SK-MEL-5 (cell line): Measurements from ENCODE around the gene SYNE3. TPM values are rescaled to one million over a fixed set of nuclear protein-coding genes. Genes with fewer than 3 reads are reported as not detected.

ENCODE experiments used
- DNase-seq: peaks from one replicate; pipeline ENCODE4 v3.0.0-alpha.2; 2016; ENCODE audit warnings: low read depth, low spot score
- in situ Hi-C: cut with HindIII; loops from 2 replicates; pipeline ENCODE4 v1.10.0; 2016; ENCODE audit warnings: low sequenced_read_pairs, high pct_unique_total_duplicates, low pct_unique_long_range_greater_than_20kb
- total RNA-seq: library from RNA; depleted of rRNA; stranded (reverse); fragments of >200 nt; shearing (Covaris generic); gene quantifications from 2 replicates; pipeline ENCODE4 v1.2.3, GENCODE V29; 2014

The SYNE3 gene
- total RNA-seq, 1 experiment from 2014 or later: 1.6 TPM

DNA sequence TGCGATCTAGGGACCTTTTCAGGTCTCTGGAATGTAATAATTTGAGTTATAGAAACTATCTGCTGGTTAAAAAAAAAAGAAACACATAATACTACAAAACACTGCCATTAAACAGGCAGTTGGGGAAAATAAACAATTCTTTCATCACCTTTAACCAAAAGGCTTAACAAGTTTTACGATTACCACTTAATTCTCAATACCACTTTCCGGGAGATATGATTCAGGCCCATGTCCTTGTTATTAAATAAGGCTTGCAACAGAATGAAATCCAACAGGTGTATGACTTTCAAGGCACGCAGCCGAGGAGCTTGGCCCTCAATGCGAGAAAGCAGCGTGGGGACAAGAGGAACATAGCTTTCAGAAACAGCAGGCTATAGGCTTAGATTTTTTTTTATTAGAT, 12.8 kb upstream of the SYNE3 start:
- in situ Hi-C loops: no loop called here

DNA sequence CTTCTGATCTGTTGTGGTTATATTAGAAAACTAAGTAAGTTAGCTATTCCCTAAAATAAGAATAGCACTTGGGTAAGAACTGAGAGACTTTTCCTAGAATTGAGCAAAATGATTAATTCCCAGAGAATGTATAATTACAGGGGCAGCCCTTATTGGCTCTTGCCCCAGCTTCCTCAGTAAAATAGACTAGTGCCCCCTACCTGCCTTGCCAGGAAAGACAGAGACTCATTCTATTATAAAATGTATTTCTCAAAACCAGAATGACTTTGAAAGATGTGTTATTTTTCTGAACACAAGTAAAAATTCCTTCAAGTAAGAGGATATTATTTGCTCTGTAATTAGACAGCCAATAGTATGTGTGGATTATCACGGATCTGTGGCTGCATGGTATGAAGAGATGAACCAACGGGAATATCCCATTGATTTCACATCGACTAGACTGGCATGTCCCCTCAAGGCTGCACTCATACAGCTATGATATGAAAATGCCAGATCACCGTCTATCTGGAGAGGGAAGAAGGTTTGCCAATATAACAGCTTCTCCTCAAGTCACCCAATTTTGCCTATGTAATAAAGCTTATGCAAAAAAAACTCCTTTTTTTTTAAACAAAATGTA, 11.0 kb upstream of the SYNE3 start:
- in situ Hi-C loops: no loop called here

More for the DNA sequence above, 12.8 kb upstream of the SYNE3 start:
- DNase-seq: no peak

DNA sequence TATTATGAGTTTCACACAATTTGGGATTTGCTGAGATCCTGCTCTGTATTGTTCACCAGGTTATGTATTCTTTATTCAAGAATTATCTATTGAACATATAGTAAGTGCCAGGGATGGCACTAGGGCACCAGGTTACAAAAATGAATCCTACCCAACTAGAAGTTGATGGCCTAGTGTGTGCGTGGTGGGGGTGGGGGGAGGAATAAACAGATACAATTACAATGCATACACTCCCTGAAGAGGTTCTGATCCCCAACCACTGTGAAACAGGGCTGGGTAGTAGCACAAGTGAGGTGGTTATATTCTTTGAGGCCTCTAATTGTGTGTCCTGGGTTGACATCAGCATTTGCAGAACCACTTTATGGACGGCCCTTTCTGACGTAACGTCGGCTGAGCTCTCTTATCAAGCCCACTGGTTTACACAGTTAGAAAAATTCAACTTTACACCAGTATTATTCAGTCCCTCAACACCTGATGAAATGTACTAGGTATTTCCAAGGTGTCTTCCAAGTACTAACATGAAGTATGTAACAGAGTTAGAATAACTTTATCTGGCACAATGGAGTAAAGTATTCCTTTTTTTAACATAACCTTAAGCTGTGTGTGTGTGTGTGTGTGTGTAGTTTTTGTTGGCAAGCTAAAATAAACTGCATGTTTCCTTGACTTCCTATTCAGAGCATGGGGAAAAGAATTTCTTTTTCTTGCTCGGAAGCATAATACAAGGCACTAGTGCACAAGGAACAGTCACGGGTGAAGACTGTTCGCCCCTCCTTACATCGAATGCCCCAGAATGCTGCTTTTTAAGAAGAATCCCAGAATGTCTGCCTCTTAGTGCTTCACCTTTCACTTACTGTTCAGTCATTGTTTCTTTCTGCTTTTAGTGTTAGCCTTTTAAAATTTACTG, 10.3 kb upstream of the SYNE3 start:
- in situ Hi-C loops: no loop called here
- DNase-seq: no peak

More for the DNA sequence above, 11.0 kb upstream of the SYNE3 start:
- DNase-seq: peak; percentile 66

DNA sequence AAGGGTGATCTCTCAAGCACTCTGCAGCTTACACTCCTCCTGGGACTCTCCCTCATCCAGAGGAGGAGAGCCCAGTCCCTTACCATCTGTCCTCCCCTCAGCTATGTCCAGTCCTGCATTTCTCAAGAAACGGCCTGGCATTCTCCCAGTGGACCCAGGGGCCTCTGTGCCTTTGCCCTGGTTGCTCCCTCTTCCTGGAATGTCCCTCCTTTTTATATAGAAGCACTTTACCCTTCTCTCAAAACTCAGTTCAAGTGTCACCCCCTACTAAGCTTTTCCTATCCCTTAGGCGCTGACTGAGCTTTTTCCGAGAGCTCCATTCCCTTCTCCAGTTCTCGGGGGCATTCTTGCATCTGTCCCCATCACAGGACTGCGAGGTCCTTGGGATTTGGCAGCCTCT, 9.5 kb upstream of the SYNE3 start:
- no peak for DNase-seq
- in situ Hi-C loops: no loop called here

GRCh38 chr14:95524706-95525512, 8.5 kb upstream of the SYNE3 start:
- in situ Hi-C loops: no loop called here
- DNase-seq: no peak

GRCh38 chr14:95523815-95524448, 7.5 kb upstream of the SYNE3 start:
- in situ Hi-C loops: no loop called here
- DNase-seq: no peak

DNA sequence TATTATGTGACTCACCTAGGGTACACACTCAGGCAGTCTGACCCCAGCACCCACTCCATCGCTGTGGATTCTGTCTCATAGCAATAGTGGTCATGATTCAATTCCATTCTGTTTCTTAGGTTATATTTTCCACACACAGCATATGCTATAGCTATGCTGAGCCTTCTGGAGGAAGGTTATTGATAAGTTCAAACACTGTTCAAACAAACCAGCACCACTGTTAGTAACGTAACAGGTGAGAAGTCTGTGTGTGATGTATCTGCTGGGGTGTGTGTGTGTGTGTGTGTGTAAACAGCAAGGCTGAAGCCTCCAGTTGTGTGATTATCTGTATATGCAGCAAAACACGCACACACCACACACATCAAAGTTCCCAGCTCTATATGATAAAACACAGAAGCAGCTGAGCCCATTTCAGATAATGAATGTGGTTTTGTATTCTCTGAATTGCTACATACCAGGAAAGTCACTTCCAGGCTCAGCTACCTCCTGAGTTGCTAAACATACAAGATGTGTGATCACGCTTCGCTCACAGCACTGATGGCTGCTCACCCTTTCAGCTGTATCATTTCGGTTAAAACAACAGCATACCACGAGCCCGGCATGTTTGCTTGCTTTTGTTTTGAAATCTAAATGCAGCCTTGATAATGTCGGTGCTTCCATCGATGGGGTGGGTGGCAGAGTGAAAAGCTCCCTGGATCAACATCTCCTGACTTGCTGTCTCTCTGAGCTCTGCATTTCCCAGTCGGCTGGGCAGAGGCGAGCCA, 6.8 kb upstream of the SYNE3 start:
- in situ Hi-C loops: no loop called here
- no peak for DNase-seq

GRCh38 chr14:95522556-95522955, 6.1 kb upstream of the SYNE3 start:
- no peak for DNase-seq
- in situ Hi-C loops: no loop called here

DNA sequence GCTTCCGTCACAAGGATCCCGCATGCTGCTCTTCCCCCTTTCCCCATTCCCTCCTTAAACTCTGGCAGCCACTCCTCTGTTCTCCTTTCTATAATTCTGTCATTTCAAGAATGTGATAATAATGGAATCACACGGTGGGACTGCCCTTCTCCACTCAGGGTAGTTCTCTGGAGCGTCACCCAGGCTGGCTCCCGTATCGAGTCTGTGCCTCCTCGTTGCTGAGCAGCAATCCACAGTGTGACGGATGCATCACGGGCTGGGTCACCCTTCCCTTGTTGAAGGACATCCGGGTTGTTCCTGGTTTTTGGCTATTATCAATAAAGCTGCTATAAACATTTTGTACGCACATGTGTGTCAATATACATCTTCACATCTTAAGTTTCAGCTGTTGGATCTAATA, 5.7 kb upstream of the SYNE3 start:
- in situ Hi-C loops: no loop called here

DNA sequence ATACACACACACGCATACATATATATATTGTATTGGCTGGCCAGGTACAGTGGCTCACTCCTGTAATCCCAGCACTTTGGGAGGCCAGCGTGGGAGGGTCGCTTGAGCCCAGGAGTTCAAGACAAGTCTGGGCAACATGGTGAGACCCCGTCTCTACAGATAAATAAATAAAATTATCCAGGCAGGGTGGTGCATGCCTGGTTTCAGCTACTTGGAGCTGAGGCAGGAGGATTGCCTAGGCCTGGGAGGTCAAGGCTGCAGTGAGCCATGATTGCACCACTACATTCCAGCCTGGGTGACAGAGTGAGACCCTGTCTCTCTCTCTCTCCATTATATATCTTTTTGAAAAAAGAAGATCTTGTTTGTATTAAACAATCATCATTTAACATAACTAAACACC, 4.6 kb upstream of the SYNE3 start:
- no peak for DNase-seq
- in situ Hi-C loops: no loop called here

More for the DNA sequence above, 5.7 kb upstream of the SYNE3 start:
- DNase-seq: no peak

DNA sequence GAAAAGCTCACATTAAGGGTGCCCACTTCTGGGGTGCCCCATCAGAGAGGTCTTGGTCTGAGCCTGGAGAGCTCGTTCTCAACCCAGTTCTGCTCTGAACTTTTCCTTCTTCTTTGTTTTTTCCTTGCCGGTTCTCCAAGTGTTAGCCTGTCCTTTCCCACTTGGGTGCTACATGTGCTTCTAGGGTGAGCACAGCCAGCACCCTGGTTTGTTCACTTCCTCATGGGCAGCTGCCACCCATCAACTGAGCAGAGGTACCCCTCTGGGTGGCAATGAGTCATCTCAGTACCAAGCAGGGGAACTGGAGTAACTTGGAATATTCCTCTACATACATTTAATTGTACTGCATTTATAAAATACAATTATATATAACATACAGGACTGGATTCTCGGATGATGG, 3.9 kb upstream of the SYNE3 start:
- in situ Hi-C loops: no loop called here
- DNase-seq: no peak

DNA sequence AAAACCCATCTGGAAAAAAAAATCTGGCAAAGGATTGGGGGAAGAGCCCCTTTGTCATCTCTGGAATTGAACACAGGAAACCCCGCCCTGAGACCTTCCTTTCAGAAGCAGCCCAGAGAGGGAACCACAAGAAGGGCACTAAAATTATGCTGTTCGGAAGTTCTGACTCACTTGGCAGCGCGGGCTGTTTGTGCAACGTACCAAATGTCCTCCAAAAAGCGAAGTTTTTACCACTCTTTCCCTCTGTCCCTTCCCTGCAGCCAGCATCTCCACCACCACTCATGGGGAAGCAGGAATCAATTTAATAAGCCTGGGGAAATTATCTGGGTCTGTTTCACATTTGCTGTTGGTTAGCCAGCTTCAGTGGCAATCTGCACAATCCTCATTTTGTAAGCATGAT, 3.2 kb upstream of the SYNE3 start:
- in situ Hi-C loops: no loop called here
- no peak for DNase-seq

- DNase-seq: no peak
- in situ Hi-C loops: no loop called here
These were observed 1.7 kb upstream of the SYNE3 start for GRCh38 chr14:95518045-95518751.

GRCh38 chr14:95515596-95516552, 576 bp downstream of the SYNE3 start:
- DNase-seq: peak; percentile 13
- in situ Hi-C loops: no loop called here

GRCh38 chr14:95515080-95515489, 1.4 kb downstream of the SYNE3 start:
- DNase-seq: no peak
- in situ Hi-C loops: no loop called here
